ENCODE data around the gene PALLD. TPM values are rescaled to one million over a fixed set of nuclear protein-coding genes. Genes with fewer than 3 reads are reported as not detected.
A peak's percentile ranks its signal among the peaks of the same experiment; 100 is the strongest.

The PALLD gene
- total RNA-seq, 1 donor from 2014 or later, result 396 TPM

GRCh38 chr4:168666531-168666930 is 169.7 kb downstream of the PALLD start:
- no peak for DNase-seq (ENCODE audit: extremely low spot score, unreplicated experiment)
- H3K36me3 Mint-ChIP-seq (ENCODE audit: unreplicated experiment), result peaks cover 16% of the 10 kb centered on the region
- H3K27me3 Mint-ChIP-seq (ENCODE audit: unreplicated experiment), result no peaks in the 10 kb centered on the region
- no peaks in the 10 kb centered on the region for H3K9me3 Mint-ChIP-seq (ENCODE audit: unreplicated experiment)
- TF ChIP-seq, protein P1, sequence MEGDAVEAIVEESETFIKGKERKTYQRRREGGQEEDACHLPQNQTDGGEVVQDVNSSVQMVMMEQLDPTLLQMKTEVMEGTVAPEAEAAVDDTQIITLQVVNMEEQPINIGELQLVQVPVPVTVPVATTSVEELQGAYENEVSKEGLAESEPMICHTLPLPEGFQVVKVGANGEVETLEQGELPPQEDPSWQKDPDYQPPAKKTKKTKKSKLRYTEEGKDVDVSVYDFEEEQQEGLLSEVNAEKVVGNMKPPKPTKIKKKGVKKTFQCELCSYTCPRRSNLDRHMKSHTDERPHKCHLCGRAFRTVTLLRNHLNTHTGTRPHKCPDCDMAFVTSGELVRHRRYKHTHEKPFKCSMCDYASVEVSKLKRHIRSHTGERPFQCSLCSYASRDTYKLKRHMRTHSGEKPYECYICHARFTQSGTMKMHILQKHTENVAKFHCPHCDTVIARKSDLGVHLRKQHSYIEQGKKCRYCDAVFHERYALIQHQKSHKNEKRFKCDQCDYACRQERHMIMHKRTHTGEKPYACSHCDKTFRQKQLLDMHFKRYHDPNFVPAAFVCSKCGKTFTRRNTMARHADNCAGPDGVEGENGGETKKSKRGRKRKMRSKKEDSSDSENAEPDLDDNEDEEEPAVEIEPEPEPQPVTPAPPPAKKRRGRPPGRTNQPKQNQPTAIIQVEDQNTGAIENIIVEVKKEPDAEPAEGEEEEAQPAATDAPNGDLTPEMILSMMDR (IDR thresholded peaks at IDR 0.05), result no peak
- H3K4me1 Mint-ChIP-seq (ENCODE audit: unreplicated experiment), result peaks cover 72% of the 10 kb centered on the region
- H3K4me3 Mint-ChIP-seq (ENCODE audit: unreplicated experiment), result peak overlapping the region; percentile 23
- H3K27ac Mint-ChIP-seq (ENCODE audit: unreplicated experiment), result peak overlapping the region; percentile 97

DNA sequence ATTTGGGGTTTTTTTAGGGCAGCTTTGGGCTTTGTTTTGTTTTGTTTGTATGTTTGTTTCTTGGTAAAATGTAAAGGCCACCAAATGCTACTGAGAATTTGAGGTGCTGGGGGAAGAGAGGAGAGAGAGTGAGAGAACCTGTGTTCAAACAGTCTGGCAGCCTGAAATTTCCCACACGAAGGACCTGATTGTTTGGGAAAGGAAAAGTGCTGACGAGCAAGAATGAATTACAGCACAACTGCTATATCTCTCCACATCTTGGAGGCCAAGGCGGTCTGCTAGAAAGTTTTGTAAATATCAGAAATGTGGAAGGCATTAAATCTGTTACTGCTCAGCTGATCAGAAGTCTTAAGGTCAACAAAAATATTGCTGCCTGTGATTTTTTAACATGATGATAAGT is 170.5 kb downstream of the PALLD start:
- H3K9me3 Mint-ChIP-seq (ENCODE audit: unreplicated experiment), result no peaks in the 10 kb centered on the region
- H3K27ac Mint-ChIP-seq (ENCODE audit: unreplicated experiment), result peak overlapping the region; percentile 97
- H3K4me3 Mint-ChIP-seq (ENCODE audit: unreplicated experiment), result peak overlapping the region; percentile 49
- H3K4me1 Mint-ChIP-seq (ENCODE audit: unreplicated experiment), result peaks cover 65% of the 10 kb centered on the region
- TF ChIP-seq, protein P1 (IDR thresholded peaks at IDR 0.05), result no peak
- H3K27me3 Mint-ChIP-seq (ENCODE audit: unreplicated experiment), result no peaks in the 10 kb centered on the region
- DNase-seq (ENCODE audit: extremely low spot score, unreplicated experiment), result no peak
- peaks cover 19% of the 10 kb centered on the region for H3K36me3 Mint-ChIP-seq (ENCODE audit: unreplicated experiment)

DNA sequence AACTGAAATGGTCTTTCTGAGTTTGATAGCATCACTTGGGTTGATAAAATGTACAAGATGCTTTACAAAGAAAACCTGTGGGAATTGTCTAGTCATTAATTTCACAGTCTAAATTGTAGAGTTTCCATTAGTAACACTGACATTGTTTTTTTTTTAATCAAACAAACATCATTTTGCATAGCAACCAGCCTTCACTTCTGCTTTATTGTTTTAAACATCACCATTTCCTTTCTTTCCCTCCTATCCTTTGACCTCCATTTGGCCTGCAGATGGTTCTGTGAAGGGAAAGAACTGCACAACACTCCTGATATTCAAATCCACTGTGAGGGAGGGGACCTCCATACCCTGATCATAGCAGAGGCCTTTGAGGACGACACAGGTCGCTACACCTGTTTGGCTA is 171.1 kb downstream of the PALLD start:
- H3K4me1 Mint-ChIP-seq (ENCODE audit: unreplicated experiment), result peaks cover 59% of the 10 kb centered on the region
- TF ChIP-seq, protein P1 (IDR thresholded peaks at IDR 0.05), result no peak
- peak overlapping the region; percentile 83 for H3K27ac Mint-ChIP-seq (ENCODE audit: unreplicated experiment)
- H3K36me3 Mint-ChIP-seq (ENCODE audit: unreplicated experiment), result peaks cover 19% of the 10 kb centered on the region
- H3K4me3 Mint-ChIP-seq (ENCODE audit: unreplicated experiment), result no peak overlapping the region
- H3K27me3 Mint-ChIP-seq (ENCODE audit: unreplicated experiment), result no peaks in the 10 kb centered on the region
- no peak for DNase-seq (ENCODE audit: extremely low spot score, unreplicated experiment)
- no peaks in the 10 kb centered on the region for H3K9me3 Mint-ChIP-seq (ENCODE audit: unreplicated experiment)

- no peak overlapping the region for H3K27ac Mint-ChIP-seq (ENCODE audit: unreplicated experiment)
- H3K36me3 Mint-ChIP-seq (ENCODE audit: unreplicated experiment), result peaks cover 35% of the 10 kb centered on the region
- DNase-seq (ENCODE audit: extremely low spot score, unreplicated experiment), result no peak
- H3K27me3 Mint-ChIP-seq (ENCODE audit: unreplicated experiment), result no peaks in the 10 kb centered on the region
- H3K9me3 Mint-ChIP-seq (ENCODE audit: unreplicated experiment), result no peaks in the 10 kb centered on the region
- peaks cover 31% of the 10 kb centered on the region for H3K4me1 Mint-ChIP-seq (ENCODE audit: unreplicated experiment)
- TF ChIP-seq, protein P1 (IDR thresholded peaks at IDR 0.05), result no peak
- H3K4me3 Mint-ChIP-seq (ENCODE audit: unreplicated experiment), result no peak overlapping the region
Observed at GRCh38 chr4:168673476-168673875, 176.6 kb downstream of the PALLD start.

GRCh38 chr4:168674077-168674747 is 177.4 kb downstream of the PALLD start:
- H3K27me3 Mint-ChIP-seq (ENCODE audit: unreplicated experiment), result no peaks in the 10 kb centered on the region
- peaks cover 31% of the 10 kb centered on the region for H3K36me3 Mint-ChIP-seq (ENCODE audit: unreplicated experiment)
- peaks cover 32% of the 10 kb centered on the region for H3K4me1 Mint-ChIP-seq (ENCODE audit: unreplicated experiment)
- H3K4me3 Mint-ChIP-seq (ENCODE audit: unreplicated experiment), result no peak overlapping the region
- no peaks in the 10 kb centered on the region for H3K9me3 Mint-ChIP-seq (ENCODE audit: unreplicated experiment)
- DNase-seq (ENCODE audit: extremely low spot score, unreplicated experiment), result no peak
- TF ChIP-seq, protein P1 (IDR thresholded peaks at IDR 0.05), result no peak
- no peak overlapping the region for H3K27ac Mint-ChIP-seq (ENCODE audit: unreplicated experiment)

Measured in osteocyte (in vitro differentiated cells).